Mucosa of stomach (tissue), 1 donor: ENCODE results near the gene KIF26A.

Experiments used
- H3K27me3 ChIP-seq: one replicate; pipeline ENCODE4 v1.7.0; 2013; ENCODE audit warnings: mild to moderate bottlenecking, low read length; ENCODE audit not compliant: control insufficient read depth, insufficient read depth
- H3K36me3 ChIP-seq: one replicate; pipeline ENCODE4 v1.7.0; 2013; ENCODE audit warnings: low read length; ENCODE audit not compliant: control insufficient read depth, insufficient read depth
- H3K4me1 ChIP-seq: one replicate; pipeline ENCODE4 v1.7.0; 2013; ENCODE audit warnings: mild to moderate bottlenecking, low read length; ENCODE audit not compliant: control insufficient read depth, insufficient read depth
- H3K4me3 ChIP-seq: one replicate; pipeline ENCODE4 v1.7.0; 2013; ENCODE audit warnings: low read length
- H3K9ac ChIP-seq: one replicate; pipeline ENCODE4 v1.7.0; 2013; ENCODE audit warnings: mild to moderate bottlenecking, low read length, moderate library complexity
- H3K9me3 ChIP-seq: one replicate; pipeline ENCODE4 v1.7.0; 2013; ENCODE audit warnings: mild to moderate bottlenecking, low read length, moderate library complexity; ENCODE audit not compliant: control insufficient read depth
- donor health status: Pancreatic carcinoma.

Gene KIF26A

DNA sequence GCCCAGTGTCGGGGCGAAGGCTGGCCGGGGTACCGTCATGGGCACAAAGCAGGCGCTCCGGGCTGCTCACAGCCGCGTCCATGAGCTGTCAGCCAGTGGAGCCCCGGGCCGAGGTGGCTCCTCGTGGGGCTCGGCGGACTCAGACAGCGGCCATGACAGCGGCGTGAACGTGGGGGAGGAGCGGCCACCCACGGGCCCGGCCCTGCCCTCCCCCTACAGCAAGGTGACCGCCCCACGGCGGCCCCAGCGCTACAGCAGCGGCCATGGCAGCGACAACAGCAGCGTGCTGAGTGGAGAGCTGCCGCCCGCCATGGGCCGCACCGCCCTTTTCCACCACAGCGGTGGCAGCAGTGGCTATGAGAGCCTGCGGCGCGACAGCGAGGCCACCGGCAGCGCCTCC, 39.0 kb downstream of the KIF26A start:
- Histone ChIP-seq H3K4me1 (peaks cover 15% of the 10 kb centered on the region), H3K4me3 (no peak overlapping the region), H3K9ac (no peak overlapping the region), H3K36me3 (no peaks in the 10 kb centered on the region), H3K27me3 (no peaks in the 10 kb centered on the region), H3K9me3 (no peaks in the 10 kb centered on the region)

DNA sequence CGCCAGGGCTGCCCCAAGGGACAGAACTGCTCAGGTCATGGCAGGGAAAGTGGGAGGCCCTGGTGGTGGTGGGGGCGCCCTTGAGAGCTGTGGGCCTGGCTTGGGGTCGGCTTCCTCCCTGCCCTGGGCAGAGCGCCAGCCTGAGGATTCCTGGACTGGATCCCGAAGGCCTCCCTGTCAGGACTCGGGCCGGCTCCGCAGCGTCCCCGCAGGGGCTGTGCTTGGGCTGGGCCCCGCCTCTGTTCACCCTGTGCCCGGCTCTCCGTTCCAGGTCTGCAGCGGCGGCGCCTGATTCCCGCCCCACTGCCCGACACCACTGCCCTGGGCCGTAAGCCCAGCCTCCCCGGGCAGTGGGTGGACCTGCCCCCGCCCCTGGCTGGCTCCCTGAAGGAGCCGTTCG, 39.9 kb downstream of the KIF26A start:
- no peak overlapping the region for H3K4me3 ChIP-seq
- H3K36me3 ChIP-seq = no peaks in the 10 kb centered on the region
- H3K9me3 ChIP-seq = no peaks in the 10 kb centered on the region
- peak overlapping the region; percentile 15 for H3K9ac ChIP-seq
- no peaks in the 10 kb centered on the region for H3K27me3 ChIP-seq
- H3K4me1 ChIP-seq = peaks cover 14% of the 10 kb centered on the region

DNA sequence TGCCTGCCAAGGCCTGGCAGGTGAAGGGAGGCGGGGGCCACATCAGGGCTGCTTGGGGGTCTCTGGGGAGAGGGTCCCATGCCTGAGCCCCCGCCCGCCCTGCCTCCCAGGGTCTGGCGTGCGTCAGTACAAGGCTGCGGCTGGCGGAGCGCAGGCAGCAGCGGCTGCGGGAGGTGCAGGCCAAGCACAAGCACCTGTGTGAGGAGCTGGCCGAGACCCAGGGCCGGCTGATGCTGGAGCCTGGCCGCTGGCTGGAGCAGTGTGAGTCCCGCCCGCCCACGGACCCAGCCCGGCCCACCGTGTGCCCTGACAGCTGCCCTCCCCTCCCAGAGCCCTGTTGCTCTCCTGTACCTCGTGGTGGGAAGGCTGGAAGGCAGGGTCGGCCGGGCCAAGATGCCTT, 40.7 kb downstream of the KIF26A start:
- no peaks in the 10 kb centered on the region for H3K27me3 ChIP-seq
- no peak overlapping the region for H3K9ac ChIP-seq
- no peaks in the 10 kb centered on the region for H3K9me3 ChIP-seq
- H3K36me3 ChIP-seq = no peaks in the 10 kb centered on the region
- H3K4me3 ChIP-seq = no peak overlapping the region
- peaks cover 14% of the 10 kb centered on the region for H3K4me1 ChIP-seq

DNA sequence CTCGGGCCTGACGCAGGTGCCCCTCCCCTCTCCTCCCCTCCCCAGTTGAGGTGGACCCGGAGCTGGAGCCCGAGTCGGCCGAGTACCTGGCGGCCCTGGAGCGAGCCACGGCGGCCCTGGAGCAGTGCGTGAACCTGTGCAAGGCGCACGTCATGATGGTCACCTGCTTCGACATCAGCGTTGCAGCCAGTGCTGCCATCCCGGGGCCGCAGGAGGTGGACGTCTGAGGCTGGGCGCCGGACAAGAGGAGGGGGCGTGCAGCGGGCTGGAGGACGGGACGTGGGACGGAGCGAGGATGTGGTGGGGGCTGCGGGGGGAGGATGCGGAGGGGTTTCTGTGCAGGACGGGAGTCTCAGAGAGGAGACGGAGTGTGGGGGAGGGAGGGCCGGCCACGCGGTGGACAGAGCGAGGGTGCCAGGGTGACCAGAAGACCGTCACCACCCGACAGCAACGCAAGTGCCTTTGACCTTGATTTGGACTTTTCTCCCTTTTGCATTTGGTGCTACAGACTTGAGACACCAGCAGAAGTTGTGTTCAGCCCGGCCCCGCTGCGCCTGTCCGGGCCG, 41.3 kb downstream of the KIF26A start:
- no peaks in the 10 kb centered on the region for H3K27me3 ChIP-seq
- no peaks in the 10 kb centered on the region for H3K9me3 ChIP-seq
- H3K36me3 ChIP-seq = no peaks in the 10 kb centered on the region

DNA sequence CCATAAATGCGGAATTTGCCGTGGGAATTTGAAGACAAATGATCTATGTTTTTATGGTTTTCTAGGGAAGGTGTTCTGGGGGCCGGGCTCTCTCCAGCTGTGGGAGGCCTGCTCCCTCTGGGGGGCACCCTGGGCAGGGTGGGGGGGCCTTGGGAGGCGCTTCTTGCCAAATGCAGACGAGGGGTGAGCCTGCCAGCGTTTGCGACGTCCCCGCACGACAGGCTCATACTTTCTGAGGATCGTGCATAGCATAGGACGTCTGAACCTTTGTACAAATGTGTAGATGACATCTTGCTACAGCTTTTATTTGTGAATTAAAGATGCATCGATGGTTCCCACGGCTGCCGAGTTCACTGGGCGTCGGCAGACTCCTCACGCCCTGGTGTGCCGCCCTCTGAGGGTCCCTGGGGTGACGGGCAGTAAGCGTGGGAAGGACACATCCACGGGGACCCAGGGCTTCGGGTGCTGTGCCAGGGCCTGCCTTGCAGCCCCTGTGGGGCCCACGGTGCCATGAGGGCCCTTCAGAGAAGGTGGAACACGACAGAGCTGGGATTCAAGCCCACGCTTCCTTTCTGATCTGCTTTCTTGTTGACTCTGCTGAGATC, 42.3 kb downstream of the KIF26A start:
- Histone ChIP-seq H3K36me3 (no peaks in the 10 kb centered on the region), H3K27me3 (no peaks in the 10 kb centered on the region), H3K4me1 (peaks cover 14% of the 10 kb centered on the region), H3K4me3 (no peak overlapping the region), H3K9me3 (no peaks in the 10 kb centered on the region), H3K9ac (no peak overlapping the region)

More for the DNA sequence above, 41.3 kb downstream of the KIF26A start:
- no peak overlapping the region for H3K4me3 ChIP-seq
- peaks cover 14% of the 10 kb centered on the region for H3K4me1 ChIP-seq
- no peak overlapping the region for H3K9ac ChIP-seq

DNA sequence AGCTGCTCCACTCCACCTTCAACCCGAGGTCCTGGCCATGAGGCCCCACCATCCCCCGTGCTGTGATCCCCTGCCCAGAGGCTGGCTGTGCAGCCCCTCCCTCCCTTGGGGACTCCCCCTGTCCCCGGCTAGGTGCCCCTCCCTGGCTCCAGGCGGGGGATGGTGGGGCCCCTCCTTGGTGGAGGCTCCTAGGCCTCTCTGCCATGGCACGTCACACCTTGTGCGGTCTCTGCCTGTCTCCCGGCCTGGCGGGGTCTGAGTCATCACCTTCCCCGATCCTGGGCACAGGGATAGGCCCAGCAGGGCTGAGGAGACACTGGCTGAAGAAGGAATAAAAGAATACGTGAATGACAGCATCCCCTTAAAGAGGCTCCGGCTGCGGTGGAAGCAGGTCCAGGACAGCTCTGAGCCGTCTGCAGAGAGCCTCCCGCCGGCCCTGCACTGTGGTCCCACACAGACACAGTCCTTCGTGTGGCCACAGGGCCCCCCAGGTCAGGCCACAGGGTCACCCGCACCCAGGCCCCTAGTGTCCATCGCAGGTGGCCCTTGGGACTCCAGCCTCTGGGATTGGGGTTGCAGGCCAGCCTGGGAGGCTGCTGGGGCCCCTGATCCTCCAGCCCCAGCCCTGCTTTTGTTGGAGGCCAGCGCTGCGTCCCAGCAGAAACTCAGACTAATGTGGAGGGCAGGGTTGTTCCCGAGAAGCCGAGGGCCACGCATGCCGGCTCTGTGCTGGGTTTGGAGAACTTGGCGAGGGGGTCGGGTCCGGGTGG, 43.6 kb downstream of the KIF26A start:
- Histone ChIP-seq H3K9me3 (no peaks in the 10 kb centered on the region), H3K27me3 (no peaks in the 10 kb centered on the region), H3K36me3 (no peaks in the 10 kb centered on the region), H3K9ac (no peak overlapping the region), H3K4me3 (no peak overlapping the region), H3K4me1 (peaks cover 14% of the 10 kb centered on the region)

DNA sequence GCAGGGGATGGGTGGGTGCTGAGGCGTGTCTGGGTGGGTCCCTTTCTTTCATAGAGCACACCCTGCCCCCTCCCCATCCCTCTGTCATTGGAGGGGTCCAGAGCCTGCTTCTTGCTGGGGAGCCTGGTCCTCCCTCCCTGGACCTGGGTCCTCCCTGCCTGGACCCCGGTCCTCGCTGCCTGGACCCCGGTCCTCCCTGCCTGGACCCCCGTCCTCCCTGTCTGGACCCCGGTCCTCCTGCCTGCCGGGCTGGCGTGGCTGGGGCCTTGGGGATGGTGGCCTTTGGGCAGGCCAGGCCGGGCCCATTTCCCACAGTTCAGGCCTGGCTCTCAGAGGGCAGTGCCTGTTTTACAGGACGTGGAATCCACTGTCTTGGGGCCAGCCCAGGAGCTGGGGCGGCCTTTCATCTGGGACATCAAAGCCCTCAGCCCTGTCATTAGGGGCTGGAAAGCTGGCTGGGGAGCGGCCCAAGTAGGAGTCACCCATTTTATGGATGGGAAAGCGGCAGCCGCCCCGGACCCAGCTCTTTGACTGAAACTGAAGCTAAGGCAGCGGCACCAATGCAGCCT, 44.6 kb downstream of the KIF26A start:
- Histone ChIP-seq H3K9me3 (no peaks in the 10 kb centered on the region), H3K4me3 (no peak overlapping the region), H3K4me1 (peaks cover 11% of the 10 kb centered on the region), H3K36me3 (no peaks in the 10 kb centered on the region), H3K9ac (no peak overlapping the region), H3K27me3 (peaks cover 7% of the 10 kb centered on the region)

DNA sequence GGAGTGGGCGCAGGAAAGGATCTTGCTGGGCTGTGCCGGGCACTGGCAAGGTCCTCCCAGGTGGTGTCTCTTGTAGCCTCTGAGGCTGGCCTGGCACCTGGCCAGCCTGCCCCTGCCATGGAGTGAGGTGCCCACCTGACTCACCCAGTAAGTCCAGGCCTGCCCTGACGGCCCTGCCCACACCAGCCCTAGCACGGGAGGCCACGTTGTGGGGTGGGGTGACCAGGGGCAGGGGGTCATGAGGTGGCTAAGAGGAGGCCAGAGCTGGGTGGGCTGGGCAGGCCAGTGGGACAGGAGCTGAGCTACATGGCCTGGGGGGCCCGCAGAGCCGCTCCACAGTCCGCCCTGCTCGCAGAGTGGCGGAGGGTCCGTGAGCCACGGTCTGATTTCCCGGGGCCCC, 45.4 kb downstream of the KIF26A start:
- H3K36me3 ChIP-seq = no peaks in the 10 kb centered on the region
- H3K27me3 ChIP-seq = peaks cover 13% of the 10 kb centered on the region
- H3K4me3 ChIP-seq = no peak overlapping the region
- peaks cover 12% of the 10 kb centered on the region for H3K4me1 ChIP-seq
- no peak overlapping the region for H3K9ac ChIP-seq
- H3K9me3 ChIP-seq = no peaks in the 10 kb centered on the region

DNA sequence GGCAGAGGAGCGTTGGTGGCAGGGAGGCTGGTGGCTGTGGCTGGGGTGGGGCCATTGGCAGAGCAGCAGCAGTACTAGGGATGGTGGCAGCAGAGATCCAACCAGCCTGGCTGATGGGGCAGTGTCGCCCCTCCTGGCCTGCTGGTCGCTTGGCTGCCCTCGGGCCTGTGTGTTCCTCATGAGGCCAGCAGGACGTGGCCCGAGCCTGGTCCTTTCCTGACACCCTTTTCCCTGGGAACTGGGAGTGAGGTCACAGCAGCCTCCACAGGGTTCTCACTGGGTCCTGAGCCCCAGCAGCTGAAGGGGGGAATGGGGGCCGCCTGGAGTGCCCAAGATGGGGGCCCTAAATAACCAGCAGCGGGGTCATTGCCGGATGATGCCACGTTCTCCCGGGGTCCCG, 46.1 kb downstream of the KIF26A start:
- Histone ChIP-seq H3K4me1 (peaks cover 11% of the 10 kb centered on the region), H3K9me3 (no peaks in the 10 kb centered on the region), H3K9ac (no peak overlapping the region), H3K4me3 (no peak overlapping the region), H3K36me3 (no peaks in the 10 kb centered on the region), H3K27me3 (peaks cover 14% of the 10 kb centered on the region)

DNA sequence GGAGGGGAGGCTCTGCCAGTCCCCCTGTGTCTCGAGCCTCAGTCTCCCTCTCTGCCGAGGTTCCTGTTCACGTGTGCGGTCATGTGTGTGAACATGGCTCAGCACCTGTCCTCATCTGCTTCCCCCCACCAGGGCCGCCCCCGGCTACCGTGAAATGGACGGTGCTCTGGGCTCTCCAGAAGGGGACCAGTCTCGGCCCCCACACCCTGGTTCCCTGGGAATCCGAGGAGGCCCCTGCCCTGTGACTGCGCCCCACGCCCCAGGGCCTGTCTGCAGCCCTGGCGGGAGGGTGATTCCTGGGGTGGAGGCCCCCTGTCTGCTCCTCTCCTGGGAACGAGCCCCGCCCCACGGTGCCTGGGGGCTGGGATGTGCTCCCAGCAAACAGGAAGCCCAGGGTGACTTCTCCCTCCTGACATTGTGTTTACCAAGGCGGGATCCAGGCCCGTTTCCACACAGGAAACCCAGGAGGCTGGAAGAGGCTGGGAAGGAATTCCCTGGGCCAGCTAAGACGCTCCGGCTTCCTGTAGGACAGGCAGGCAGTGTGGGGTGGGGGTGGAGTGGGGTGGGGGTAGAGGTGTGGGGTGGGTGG, 46.6 kb downstream of the KIF26A start:
- H3K4me1 ChIP-seq = peaks cover 11% of the 10 kb centered on the region
- no peaks in the 10 kb centered on the region for H3K36me3 ChIP-seq
- H3K27me3 ChIP-seq = peaks cover 14% of the 10 kb centered on the region
- no peaks in the 10 kb centered on the region for H3K9me3 ChIP-seq
- no peak overlapping the region for H3K9ac ChIP-seq
- H3K4me3 ChIP-seq = no peak overlapping the region

DNA sequence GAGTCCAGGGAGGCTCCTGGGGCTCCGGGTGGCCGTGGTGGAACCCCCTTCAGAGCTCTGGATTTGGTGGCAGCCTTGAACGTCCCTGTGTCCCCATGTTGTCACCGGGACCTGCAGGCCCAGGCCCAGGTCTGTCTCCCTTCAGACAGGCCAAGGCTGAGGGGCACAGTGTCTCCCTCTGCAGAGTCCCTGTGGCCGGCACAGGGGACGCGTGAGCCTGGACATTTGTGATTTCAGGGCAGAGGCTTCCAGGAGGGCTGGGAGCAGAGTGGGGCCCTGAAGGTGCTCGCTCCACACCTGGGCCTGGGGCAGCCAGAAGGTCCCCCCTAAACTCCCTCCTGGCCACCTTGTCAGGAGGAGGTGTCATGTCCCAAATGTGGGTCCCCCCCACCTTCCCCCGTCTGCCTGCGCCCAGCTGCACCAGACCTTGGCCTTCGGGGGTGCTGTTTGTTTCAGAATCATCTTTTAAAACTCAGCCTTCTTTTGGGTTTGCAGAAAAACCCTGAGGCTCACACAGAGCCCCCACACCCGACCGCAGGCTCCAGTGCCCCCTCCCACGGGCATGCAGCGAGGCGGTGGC, 47.6 kb downstream of the KIF26A start:
- Histone ChIP-seq H3K4me3 (no peak overlapping the region), H3K9ac (no peak overlapping the region), H3K36me3 (no peaks in the 10 kb centered on the region), H3K4me1 (peaks cover 11% of the 10 kb centered on the region), H3K27me3 (peaks cover 18% of the 10 kb centered on the region), H3K9me3 (no peaks in the 10 kb centered on the region)

DNA sequence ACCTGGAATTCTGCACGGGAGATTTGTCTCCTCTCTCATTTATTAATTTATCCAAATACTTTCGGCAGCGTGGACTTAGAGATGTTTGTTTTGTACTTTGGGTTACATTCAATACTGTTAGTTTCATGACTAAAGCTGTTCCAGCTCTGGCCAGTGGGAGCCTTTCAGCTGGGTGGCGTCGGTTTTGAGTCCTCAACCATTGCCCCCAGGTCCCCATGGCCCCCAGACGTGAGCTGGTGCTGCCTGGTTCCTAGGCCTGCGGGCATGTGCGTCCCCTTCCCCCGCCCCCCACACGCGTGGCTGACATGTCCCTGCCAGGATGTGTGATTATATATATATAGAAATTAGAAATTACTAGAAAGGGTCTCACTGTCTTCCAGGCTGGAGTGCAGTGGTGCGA, 48.2 kb downstream of the KIF26A start:
- peaks cover 11% of the 10 kb centered on the region for H3K4me1 ChIP-seq
- H3K36me3 ChIP-seq = no peaks in the 10 kb centered on the region
- H3K9me3 ChIP-seq = no peaks in the 10 kb centered on the region
- no peak overlapping the region for H3K4me3 ChIP-seq
- peaks cover 18% of the 10 kb centered on the region for H3K27me3 ChIP-seq
- no peak overlapping the region for H3K9ac ChIP-seq
